ENCODE data around the gene PRAME.

The PRAME gene

DNA sequence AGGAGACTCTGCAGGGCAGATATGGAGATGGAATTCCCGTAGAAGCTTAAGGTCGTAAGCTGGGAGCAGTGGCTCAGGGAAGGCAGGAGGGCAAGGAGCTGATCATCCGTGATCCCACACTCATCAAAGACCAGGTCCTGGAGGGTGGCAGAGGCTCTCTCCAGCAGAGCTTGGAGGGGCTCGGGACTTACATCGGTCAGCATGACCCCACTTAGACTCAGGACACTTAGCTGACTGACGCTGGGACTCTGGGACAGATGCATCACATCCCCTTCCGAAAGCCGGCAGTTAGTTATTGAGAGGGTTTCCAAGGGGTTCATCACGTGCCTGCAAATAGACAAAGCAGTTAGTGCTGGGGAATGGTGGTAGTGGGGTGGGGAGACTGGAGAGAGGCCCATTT is 10.7 kb downstream of the PRAME start:
- TF ChIP-seq GATA2 (IDR thresholded peaks at IDR 0.05; ENCODE audit: low read depth, low read length) (no peak), GATA3 (IDR thresholded peaks at IDR 0.05; ENCODE audit: low read depth, low read length) (no peak)

DNA sequence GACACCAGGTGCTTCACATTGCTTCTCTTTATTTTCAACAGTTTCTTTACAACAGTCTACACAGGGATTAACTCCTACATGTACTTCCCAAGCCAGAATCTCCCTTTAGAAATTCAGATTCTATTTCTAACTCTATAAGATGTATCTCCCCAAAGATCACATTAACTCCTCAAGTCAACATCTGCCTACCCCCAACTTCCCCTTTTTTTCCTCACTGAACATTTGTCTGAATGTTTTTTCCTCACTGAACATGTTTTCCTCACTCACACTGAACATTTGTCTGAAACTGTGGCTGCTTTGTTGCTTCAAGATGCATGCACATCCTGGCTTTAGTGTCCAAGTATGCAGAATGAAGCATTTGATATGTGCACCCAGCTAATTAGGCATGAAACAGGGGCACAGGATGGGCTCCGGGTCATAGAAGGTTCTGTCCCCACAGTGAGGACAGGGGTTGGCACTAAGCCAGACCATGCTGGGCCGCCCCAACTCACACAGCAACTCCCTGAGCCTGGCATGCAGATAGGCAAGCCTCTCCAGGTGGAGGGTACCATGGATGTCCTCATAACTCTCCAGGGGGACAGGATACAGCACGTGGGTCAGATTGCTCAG is 11.3 kb downstream of the PRAME start:
- TF ChIP-seq GATA3 (IDR thresholded peaks at IDR 0.05; ENCODE audit: low read depth, low read length) (no peak), GATA2 (IDR thresholded peaks at IDR 0.05; ENCODE audit: low read depth, low read length) (no peak)

DNA sequence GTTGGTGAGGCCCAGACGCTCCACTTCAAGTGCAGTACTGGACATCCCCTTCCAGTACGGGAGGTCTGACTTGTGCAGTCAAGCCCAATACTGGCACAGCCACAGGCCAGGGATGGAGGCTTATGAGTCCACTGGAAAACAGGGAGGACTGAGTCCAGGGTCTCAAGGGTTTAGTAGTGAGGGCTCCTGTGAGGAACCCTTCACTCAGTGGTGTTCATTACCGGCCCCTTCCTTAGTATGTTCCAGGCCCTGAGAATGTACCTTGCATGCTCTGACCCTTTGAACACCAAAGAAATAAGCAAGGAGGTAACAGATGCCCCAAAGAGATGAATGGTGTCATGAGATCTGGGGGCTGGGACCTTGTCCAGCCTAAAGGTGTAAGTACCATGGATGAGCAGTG is 11.8 kb downstream of the PRAME start:
- TF ChIP-seq GATA3 (IDR thresholded peaks at IDR 0.05; ENCODE audit: low read depth, low read length) (no peak), GATA2 (IDR thresholded peaks at IDR 0.05; ENCODE audit: low read depth, low read length) (no peak)

DNA sequence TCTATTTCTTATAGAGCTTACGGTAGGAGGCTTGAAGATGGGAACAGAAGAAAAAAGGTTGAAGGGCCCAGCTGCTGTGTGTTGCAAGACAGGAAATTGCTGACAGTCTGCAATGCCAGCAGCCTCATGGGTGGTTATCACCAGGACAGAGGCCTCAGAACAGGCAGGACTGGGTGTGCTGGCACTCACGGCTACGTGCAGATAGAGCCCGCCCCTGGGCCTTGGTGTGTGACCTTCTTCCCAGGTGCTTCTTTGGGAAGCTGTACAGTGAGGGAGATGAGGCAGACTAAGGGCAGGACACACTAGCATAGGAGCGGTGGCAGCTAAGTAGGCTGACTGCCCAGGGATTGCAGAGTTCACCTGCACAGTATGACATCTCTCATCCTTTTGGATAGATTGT is 12.6 kb downstream of the PRAME start:
- no peak for TF ChIP-seq GATA2 (IDR thresholded peaks at IDR 0.05; ENCODE audit: low read depth, low read length)
- TF ChIP-seq GATA3 (IDR thresholded peaks at IDR 0.05; ENCODE audit: low read depth, low read length) = no peak

DNA sequence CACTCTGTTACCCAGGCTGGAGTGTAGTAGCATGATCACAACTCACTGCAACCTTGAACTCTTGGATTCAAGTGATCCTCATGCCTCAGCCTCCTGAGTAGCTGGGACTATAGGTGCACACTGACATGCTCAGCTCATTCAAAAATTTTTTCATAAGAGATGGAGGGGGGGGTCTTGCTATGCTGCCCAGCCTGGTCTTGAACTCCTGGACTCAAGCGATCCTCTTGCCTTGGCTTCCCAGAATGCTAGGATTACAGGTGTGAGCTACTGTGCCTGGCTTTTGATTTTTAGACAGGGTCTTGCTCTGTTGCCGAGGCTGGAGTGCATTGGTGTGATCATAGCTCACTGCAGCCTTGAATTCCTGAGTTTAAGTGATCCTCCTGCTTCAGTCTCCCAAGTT is 14.0 kb downstream of the PRAME start:
- TF ChIP-seq GATA2 (IDR thresholded peaks at IDR 0.05; ENCODE audit: low read depth, low read length) = no peak

DNA sequence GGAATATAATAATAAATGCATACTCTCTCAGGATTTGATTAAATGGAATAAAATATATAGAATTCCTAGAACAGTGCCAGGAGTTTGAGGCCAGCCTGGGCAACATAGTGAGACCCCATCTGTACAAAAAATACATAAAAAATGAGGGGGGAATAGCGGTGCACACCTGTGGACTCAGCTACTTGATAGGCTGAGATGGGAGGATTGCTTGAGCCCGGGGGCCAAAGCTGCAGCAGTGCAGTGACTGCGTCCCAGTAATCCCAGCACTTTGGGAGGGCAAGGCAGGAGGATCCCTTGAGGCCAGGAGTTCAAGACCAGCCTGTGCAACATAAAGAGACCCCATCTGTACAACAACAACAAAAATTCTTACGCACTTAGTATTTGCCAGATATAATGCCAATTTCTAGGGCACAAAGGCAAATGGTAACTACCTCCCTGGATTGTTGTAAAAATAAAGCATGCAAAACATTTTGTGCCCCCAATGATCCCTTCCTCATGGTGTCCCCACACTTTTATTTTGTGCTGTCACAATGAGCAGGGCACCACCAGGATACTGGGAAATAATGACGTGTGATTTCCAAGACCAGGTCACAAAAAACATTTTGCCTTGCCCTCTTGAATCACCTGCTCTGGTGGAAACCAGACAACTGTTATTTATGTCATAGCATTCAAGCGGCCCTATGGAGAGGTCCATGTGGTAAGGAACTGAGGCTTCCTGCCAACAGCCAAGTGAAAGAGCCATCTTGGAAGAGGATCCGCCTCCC is 20.7 kb downstream of the PRAME start:
- TF ChIP-seq GATA2 (IDR thresholded peaks at IDR 0.05; ENCODE audit: low read depth, low read length) = no peak
- TF ChIP-seq GATA3 (IDR thresholded peaks at IDR 0.05; ENCODE audit: low read depth, low read length) = no peak

DNA sequence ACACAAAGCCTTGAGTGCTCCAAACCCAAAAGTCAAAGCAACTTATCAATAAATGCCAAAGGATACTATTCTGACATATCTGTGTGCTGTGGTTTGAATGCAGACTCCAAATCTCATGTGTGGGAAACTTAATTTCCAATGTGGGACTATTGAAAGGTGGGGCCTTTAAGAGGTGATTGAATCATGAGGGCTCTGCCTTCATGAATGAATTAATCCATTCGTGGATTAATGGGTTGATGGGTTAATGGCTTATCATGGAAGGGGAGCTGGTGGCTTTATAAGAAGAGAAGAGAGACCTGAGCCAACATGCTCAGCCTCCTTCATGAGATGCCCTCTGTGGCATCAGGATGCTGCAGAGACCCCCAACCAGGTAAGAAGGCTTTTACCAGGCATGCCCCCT is 22.1 kb downstream of the PRAME start:
- TF ChIP-seq GATA2 (IDR thresholded peaks at IDR 0.05; ENCODE audit: low read depth, low read length) = no peak
- TF ChIP-seq GATA3 (IDR thresholded peaks at IDR 0.05; ENCODE audit: low read depth, low read length) = no peak

DNA sequence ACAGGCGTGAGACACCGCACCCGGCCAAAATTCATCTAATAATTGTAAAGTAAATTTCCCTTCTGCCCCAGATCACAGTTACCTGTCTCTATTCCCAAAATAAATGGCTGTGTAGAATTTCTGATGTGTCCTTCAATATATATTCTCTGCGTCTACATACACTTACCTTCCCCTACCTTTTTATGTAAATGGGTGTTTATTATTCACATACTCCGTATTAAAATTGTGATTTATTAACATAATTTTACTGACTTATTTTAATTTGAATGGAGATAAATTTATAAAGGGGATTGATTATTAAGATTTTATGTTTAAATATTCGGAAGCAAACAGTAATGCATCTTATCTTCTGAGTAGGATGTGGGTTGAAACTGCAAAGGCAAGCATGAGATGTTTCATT is 22.6 kb downstream of the PRAME start:
- TF ChIP-seq GATA2 (IDR thresholded peaks at IDR 0.05; ENCODE audit: low read depth, low read length) = no peak
- TF ChIP-seq GATA3 (IDR thresholded peaks at IDR 0.05; ENCODE audit: low read depth, low read length) = no peak

DNA sequence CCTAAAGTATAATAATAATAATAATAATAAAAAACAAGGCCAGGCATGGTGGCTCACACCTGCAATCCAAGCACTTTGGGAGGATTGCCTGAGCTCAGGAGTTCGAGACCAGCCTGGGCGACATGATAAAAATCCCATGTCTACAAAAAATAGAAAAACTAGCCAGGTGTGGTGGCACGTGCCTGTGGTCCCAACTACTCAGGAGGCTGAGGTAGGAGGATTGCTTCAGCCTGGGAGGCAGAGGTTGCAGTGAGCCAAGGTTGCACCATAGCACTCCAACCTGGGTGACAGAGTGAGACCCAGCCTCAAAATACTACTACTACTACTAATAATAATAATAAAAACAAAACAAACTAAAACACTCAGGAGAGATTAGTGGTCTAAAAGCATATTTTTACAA is 23.4 kb downstream of the PRAME start:
- TF ChIP-seq GATA3 (IDR thresholded peaks at IDR 0.05; ENCODE audit: low read depth, low read length) (no peak), GATA2 (IDR thresholded peaks at IDR 0.05; ENCODE audit: low read depth, low read length) (no peak)

DNA sequence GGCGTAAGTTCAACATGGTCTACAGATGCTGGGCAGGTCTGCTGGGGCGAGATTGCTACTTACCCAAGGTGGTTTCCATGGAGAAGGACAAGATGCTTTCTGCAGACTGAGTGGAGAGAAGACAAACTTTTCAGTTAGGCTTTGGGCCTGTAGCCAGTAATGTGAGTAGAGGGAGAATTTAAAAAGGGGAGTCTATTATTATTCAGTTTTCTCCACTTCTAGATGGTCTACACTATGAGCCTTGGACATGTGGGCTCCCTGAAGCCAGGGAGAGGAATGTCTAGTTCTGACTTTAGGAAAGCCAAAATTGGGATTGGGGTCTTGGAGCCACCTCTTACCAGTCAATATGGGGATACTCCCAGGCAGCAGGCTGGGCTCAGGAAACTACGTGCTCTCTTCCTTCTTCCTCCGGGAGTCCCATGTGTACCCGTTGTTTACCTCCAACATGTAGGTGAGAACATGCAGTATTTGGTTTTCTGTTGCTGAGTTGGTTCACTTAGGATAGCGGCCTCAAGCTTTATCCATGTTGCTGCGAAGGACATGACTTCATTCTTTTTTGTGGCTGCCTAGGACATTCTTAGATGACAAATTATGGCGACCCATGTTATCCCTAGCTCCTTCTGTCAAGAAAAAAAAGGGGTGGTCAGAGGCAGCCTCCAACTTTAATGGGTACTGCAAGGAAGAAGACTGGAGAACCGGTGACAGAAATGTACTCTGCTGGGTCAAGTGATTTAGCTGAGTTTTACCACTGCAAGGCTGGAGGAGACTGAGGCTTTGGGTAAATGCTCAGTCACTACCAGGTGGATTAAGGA is 24.3 kb downstream of the PRAME start:
- TF ChIP-seq GATA3 (IDR thresholded peaks at IDR 0.05; ENCODE audit: low read depth, low read length) = no peak
- no peak for TF ChIP-seq GATA2 (IDR thresholded peaks at IDR 0.05; ENCODE audit: low read depth, low read length)

DNA sequence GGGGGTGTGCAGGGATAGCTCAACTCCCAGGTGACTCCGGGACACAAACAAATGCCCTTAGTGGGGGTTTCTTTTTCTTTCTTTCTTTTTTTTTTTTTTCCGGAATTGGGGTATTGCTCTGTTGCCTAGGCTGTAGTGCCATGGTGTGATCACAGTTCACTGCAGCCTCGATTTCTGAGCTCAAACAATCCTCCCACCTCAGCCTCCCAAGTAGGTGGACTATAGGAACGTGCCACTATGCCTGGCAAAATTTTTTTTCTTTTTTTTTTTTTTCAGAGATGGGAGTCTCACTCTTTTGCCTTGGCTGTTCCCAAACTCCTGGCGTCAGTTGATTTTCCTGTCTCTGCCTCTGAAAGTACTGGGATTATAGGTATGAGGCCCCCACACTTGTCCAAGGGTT is 25.2 kb downstream of the PRAME start:
- TF ChIP-seq GATA2 (IDR thresholded peaks at IDR 0.05; ENCODE audit: low read depth, low read length) (no peak), GATA3 (IDR thresholded peaks at IDR 0.05; ENCODE audit: low read depth, low read length) (no peak)

DNA sequence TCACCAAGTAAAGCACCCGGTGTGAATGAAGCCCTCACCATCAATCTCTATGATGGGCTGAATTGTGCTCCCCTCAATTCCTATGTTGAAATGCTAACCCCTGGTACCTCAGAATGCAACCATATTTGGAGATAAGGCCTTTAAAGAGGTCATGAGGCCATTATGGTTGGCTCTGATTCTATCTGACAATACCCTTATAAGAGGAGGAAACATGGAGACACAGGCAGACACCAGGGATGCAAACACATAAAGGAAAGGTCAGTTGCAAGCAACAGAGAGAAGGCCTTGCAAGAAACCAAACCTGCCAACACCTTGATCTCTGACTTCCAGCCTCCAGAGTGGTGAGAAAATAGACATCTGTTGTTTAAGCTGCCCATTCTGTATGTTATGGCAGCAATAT is 25.6 kb downstream of the PRAME start:
- TF ChIP-seq GATA3 (IDR thresholded peaks at IDR 0.05; ENCODE audit: low read depth, low read length) (no peak), GATA2 (IDR thresholded peaks at IDR 0.05; ENCODE audit: low read depth, low read length) (no peak)

DNA sequence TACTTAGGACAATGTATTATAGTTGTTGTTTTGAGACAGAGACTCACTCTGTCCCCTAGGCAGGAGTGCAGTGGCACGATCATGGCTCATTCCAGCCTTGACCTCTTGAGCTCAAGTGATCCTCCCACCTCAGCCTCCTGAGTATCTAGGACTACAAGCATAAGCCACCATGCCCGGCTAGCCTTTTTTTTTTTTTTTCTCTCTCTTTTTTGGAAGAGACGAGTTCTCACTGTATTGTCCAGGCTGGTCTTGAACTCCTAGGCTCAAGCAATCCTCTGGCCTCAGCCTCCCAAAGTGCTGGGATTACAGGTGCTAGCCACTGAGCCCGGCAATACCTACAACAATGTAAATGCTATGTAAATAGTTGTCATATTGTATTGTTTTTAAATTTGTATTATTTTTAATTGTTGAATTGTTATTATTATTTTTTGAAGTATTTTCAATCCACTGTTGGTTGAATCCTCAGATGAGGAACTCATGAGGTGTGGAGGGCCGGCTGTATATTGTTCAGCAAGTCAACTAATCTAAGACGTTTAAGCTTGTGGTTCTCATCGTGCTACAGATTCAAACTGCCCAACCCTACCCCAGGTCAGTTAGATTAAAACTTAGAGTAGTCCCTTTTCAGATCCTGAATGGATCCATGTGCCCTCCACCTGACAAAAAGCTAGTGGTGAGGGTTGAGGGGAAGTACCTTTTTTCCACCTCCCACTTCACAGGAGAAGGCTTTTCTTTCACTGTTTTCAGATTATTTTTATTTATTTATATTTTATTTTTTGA is 27.1 kb downstream of the PRAME start:
- TF ChIP-seq GATA2 (IDR thresholded peaks at IDR 0.05; ENCODE audit: low read depth, low read length) = no peak
- no peak for TF ChIP-seq GATA3 (IDR thresholded peaks at IDR 0.05; ENCODE audit: low read depth, low read length)

DNA sequence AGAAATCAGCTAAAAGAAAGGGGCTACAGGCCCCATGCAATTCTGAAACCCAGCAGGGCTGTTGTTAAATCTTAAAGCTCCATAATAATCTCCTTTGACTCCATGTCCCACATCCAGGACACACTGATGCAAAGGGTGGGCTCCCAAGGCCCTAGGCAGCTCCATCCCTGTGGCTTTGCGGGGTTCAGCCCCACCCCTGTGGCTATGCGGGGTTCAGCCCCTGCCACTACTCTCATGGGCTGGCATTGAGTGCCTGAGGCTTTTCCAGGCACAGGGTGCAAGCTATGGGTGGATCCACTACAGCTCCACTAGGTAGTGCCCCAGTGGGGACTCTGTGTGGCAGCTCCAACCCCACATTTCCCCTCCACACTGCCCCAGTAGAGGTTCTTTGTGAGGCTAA is 30.3 kb downstream of the PRAME start:
- TF ChIP-seq GATA3 (IDR thresholded peaks at IDR 0.05; ENCODE audit: low read depth, low read length) (no peak), GATA2 (IDR thresholded peaks at IDR 0.05; ENCODE audit: low read depth, low read length) (no peak)
